K562 (cell line): ENCODE data around the gene FAM78A.

ENCODE experiments used
- BHLHE40 ChIP-seq: IDR thresholded peaks from 2 replicates; pipeline ENCODE4 v1.6.1; 2011; ENCODE audit warnings: low read length, improper control_type of control experiment
- CTCF ChIP-seq, 3 experiments: IDR thresholded peaks in 2 of 3; conservative IDR thresholded peaks in 1 of 3; 2 replicates each; pipeline ENCODE4 v1.5.1; 2011 to 2012; ENCODE audit warnings: low read length in 3 of 3, mild to moderate bottlenecking in 3 of 3, control low read depth in 2 of 3, improper control_type of control experiment in 1 of 3, inconsistent platforms in 1 of 3, low read depth in 1 of 3, mixed read lengths in 1 of 3, moderate library complexity in 1 of 3; ENCODE audit not compliant: insufficient read depth in 2 of 3
- FOS ChIP-seq: IDR thresholded peaks from 3 replicates; pipeline ENCODE4 v1.6.1; 2011; ENCODE audit not compliant: insufficient read length; ENCODE audit errors: extremely low read depth
- FOXO4 ChIP-seq: fragments of 450-650 bp; formaldehyde crosslinking; IDR thresholded peaks from 2 replicates; pipeline ENCODE4 v1.4.0; 2020; ENCODE audit warnings: mild to moderate bottlenecking, moderate library complexity
- HMG20A ChIP-seq: fragments of 450-650 bp; formaldehyde crosslinking; conservative IDR thresholded peaks from 2 replicates; pipeline ENCODE4 v1.4.0; 2020; ENCODE audit warnings: mild to moderate bottlenecking, mixed read lengths
- NFRKB ChIP-seq: fragments of 450-650 bp; IDR thresholded peaks from 2 replicates; pipeline ENCODE4 v1.6.1; 2016; ENCODE audit warnings: low read depth
- TGIF2 ChIP-seq: sonication (generic); formaldehyde crosslinking; IDR thresholded peaks from 2 replicates; pipeline ENCODE4 v1.8.1; 2022; ENCODE audit warnings: mild to moderate bottlenecking, missing genetic modification reagents, moderate library complexity
- ZKSCAN8 ChIP-seq: fragments of 200-800 bp; sonication (Bioruptor generic); IDR thresholded peaks from 2 replicates; pipeline ENCODE4 v1.6.1; 2016; ENCODE audit warnings: missing genetic modification characterization, missing compliant biosample characterization

- TF ChIP-seq BHLHE40 (no peak), CTCF (IDR thresholded peaks at IDR 0.05 in 2 of 3, conservative IDR thresholded peaks at IDR 0.05 in 1 of 3; ENCODE audit: insufficient read depth in 2 of 3, low read depth in 1 of 3, low read length in 3 of 3) (no peak), HMG20A (CRISPR knock-in tag) (no peak), ZKSCAN8 (CRISPR knock-in tag) (no peak), NFRKB (no peak), FOS (no peak), TGIF2 (CRISPR knock-in tag) (no peak), FOXO4 (CRISPR knock-in tag) (no peak)
These were observed 39.0 kb downstream of the FAM78A start for GRCh38 chr9:131237291-131237690.
